Endothelial cell of umbilical vein (primary cell): ENCODE results near the gene YARS1. TPM values are rescaled to one million over a fixed set of nuclear protein-coding genes. Genes with fewer than 3 reads are reported as not detected.

Source experiments
- BruUV-seq: library from RNA; stranded (reverse); fragments of 400-500 nt; replicated peaks from 2 replicates; lab custom pipeline; 2021; lab: Mats Ljungman, UMichigan
- CTCF ChIA-PET: fragments of 300-600, 350-600 bp; sonication (Branson Sonifier 250); formaldehyde crosslinking; loops from one replicate; lab custom pipeline; 2021; ENCODE audit warnings: antibody characterized with exemption, inconsistent platforms; lab: Charles Lee
- POLR2A ChIA-PET: fragments of 300-600, 350-600 bp; sonication (Branson Sonifier 250); formaldehyde crosslinking; loops from one replicate; lab custom pipeline; 2021; ENCODE audit warnings: antibody characterized with exemption, inconsistent platforms; lab: Charles Lee
- DNase-seq: peaks from one replicate; pipeline ENCODE4 v3.0.0-alpha.2; 2011; ENCODE audit warnings: low read depth, low spot score
- FAIRE-seq: peaks from 2 replicates; lab custom pipeline; 2011; peaks lifted over from hg19 to GRCh38; lab: Jason Lieb, UNC
- H2AFZ ChIP-seq: 2 replicates; pipeline ENCODE4 v1.6.0; 2012; ENCODE audit warnings: low read depth, low read length, control low read depth, inconsistent platforms
- H3K27ac ChIP-seq: 2 replicates; pipeline ENCODE4 v1.5.1; 2011; ENCODE audit warnings: low read depth, mild to moderate bottlenecking, control low read depth, low read length, moderate library complexity; ENCODE audit not compliant: insufficient read depth
- H3K27me3 ChIP-seq, 2 experiments: 2 replicates each; pipeline versions ENCODE4 v1.6.0 to v1.6.1; 2011; ENCODE audit warnings: low read length in 2 of 2, mixed read lengths in 1 of 2; ENCODE audit not compliant: control insufficient read depth in 2 of 2, insufficient read depth in 2 of 2
- H3K36me3 ChIP-seq, 2 experiments: 2 replicates in 1 of 2; 3 replicates in 1 of 2; pipeline ENCODE4 v1.5.1; 2011; ENCODE audit warnings: low read length in 2 of 2, mild to moderate bottlenecking in 1 of 2, moderate library complexity in 1 of 2; ENCODE audit not compliant: control insufficient read depth in 2 of 2, insufficient read depth in 2 of 2; ENCODE audit errors: extremely low read depth in 1 of 2
- H3K4me1 ChIP-seq: 3 replicates; pipeline ENCODE4 v1.5.1; 2011; ENCODE audit warnings: mild to moderate bottlenecking, low read length; ENCODE audit not compliant: control insufficient read depth, insufficient read depth; ENCODE audit errors: extremely low read depth
- H3K4me2 ChIP-seq: 2 replicates; pipeline ENCODE4 v1.6.1; 2011; ENCODE audit warnings: low read length, control low read depth, mixed read lengths; ENCODE audit not compliant: insufficient read depth
- H3K4me3 ChIP-seq, 3 experiments: fragments of 200-600 bp in 1 of 3; sonication (generic), shearing (Covaris generic) in 1 of 3; replicated peaks in 1 of 3; 2 replicates each; pipeline ENCODE4 v1.5.1; 2011 to 2016; ENCODE audit warnings: control low read depth in 3 of 3, low read length in 3 of 3, mild to moderate bottlenecking in 2 of 3, inconsistent platforms in 1 of 3, low read depth in 1 of 3, moderate library complexity in 1 of 3; ENCODE audit not compliant: insufficient read depth in 1 of 3
- H3K79me2 ChIP-seq: 2 replicates; pipeline ENCODE4 v1.6.0; 2012; ENCODE audit warnings: low read length, inconsistent platforms; ENCODE audit not compliant: control insufficient read depth, insufficient read depth
- H3K9ac ChIP-seq: replicated peaks from 2 replicates; pipeline ENCODE3; 2011; ENCODE audit warnings: low read length, control low read depth; ENCODE audit not compliant: insufficient read depth; ENCODE audit errors: extremely low read depth
- H3K9me1 ChIP-seq: replicated peaks from 3 replicates; pipeline ENCODE4 v1.6.0; 2011; ENCODE audit warnings: mild to moderate bottlenecking, low read length; ENCODE audit not compliant: control insufficient read depth, insufficient read depth; ENCODE audit errors: extremely low read depth
- H3K9me3 ChIP-seq: replicated peaks from 2 replicates; pipeline ENCODE4 v1.5.1; 2012; ENCODE audit warnings: low read length, inconsistent platforms; ENCODE audit not compliant: control insufficient read depth, insufficient read depth
- H4K20me1 ChIP-seq: replicated peaks from 2 replicates; pipeline ENCODE3; 2011; ENCODE audit warnings: mild to moderate bottlenecking, low read length; ENCODE audit not compliant: control insufficient read depth, insufficient read depth; ENCODE audit errors: extremely low read depth
- EZH2 ChIP-seq: IDR thresholded peaks from 2 replicates; pipeline ENCODE4 v1.6.1; 2012; ENCODE audit warnings: borderline replicate concordance, low read depth, mild to moderate bottlenecking, moderate library complexity, low read length, inconsistent platforms; ENCODE audit not compliant: severe bottlenecking
- FOS ChIP-seq: IDR thresholded peaks from 2 replicates; pipeline ENCODE4 v1.6.1; 2011; ENCODE audit warnings: mild to moderate bottlenecking, low read length, moderate library complexity, borderline replicate concordance; ENCODE audit not compliant: insufficient read depth
- GATA2 ChIP-seq: IDR thresholded peaks from 2 replicates; pipeline ENCODE4 v1.7.0; 2011; ENCODE audit warnings: low read depth, mild to moderate bottlenecking, moderate library complexity, mixed read lengths, low read length; ENCODE audit not compliant: insufficient read length, insufficient read depth
- JUN ChIP-seq: IDR thresholded peaks from 2 replicates; pipeline ENCODE4 v1.6.1; 2011; ENCODE audit warnings: borderline replicate concordance, low read depth; ENCODE audit not compliant: insufficient read length, insufficient read depth
- MYC ChIP-seq: IDR thresholded peaks from one replicate; pipeline ENCODE4 v1.6.1; 2011; ENCODE audit warnings: mild to moderate bottlenecking, low read depth, low read length
- POLR2A ChIP-seq: IDR thresholded peaks from 2 replicates; pipeline ENCODE4 v1.6.1; 2012; ENCODE audit warnings: low read depth, mild to moderate bottlenecking, control low read depth, low read length
- POLR2AphosphoS5 ChIP-seq: IDR thresholded peaks from 2 replicates; pipeline ENCODE4 v1.6.1; 2012; ENCODE audit warnings: low read depth, mild to moderate bottlenecking, control low read depth, low read length, moderate library complexity; ENCODE audit not compliant: insufficient read depth
- dilution Hi-C: fragments of 300-500 bp; cut with MboI; formaldehyde crosslinking; loops from one replicate; pipeline ENCODE4 v1.15.0; 2019; ENCODE audit warnings: low sequenced_read_pairs; ENCODE audit not compliant: extremely low pct_ligation_motif_present
- intact Hi-C: fragments of 100-400 bp; cut with micrococcal nuclease; formaldehyde crosslinking; loops from one replicate; pipeline ENCODE4 v1.10.0; 2022
- polyA plus RNA-seq, 4 experiments: library from polyadenylated mRNA; depleted of rRNA in 3 of 4; stranded (reverse) in 3 of 4; unstranded in 1 of 4; fragments of >200 nt; gene quantifications; 2 replicates each; pipeline versions ENCODE4 v1.2.1 to v1.2.3, GENCODE V29; 2011 to 2012; ENCODE audit warnings: missing spikeins in 1 of 4
- total RNA-seq: library from RNA; stranded (reverse); gene quantifications from 2 replicates; pipeline ENCODE4 v1.2.3, GENCODE V29; 2021
- TF ChIP-seq, protein P1 (sequence below): IDR thresholded peaks from 2 replicates; pipeline ENCODE4 v1.6.1; 2011; ENCODE audit not compliant: insufficient read depth, insufficient read length
- TF ChIP-seq, protein P2 (sequence below), 2 donors: IDR thresholded peaks; 1 replicate in 1 of 2; 2 replicates in 1 of 2; pipeline ENCODE4 v1.5.1; 2011; ENCODE audit warnings: low read length in 2 of 2, mild to moderate bottlenecking in 2 of 2, moderate library complexity in 2 of 2, control low read depth in 1 of 2, inconsistent platforms in 1 of 2, low read depth in 1 of 2; ENCODE audit not compliant: insufficient read depth in 1 of 2; ENCODE audit errors: extremely low read depth in 1 of 2

The YARS1 gene
- total and polyA plus RNA-seq, 2 donors (not counting 3 experiments of a cell fraction or from before 2014, with no cell fraction given), result 38.2 to 144 TPM

DNA sequence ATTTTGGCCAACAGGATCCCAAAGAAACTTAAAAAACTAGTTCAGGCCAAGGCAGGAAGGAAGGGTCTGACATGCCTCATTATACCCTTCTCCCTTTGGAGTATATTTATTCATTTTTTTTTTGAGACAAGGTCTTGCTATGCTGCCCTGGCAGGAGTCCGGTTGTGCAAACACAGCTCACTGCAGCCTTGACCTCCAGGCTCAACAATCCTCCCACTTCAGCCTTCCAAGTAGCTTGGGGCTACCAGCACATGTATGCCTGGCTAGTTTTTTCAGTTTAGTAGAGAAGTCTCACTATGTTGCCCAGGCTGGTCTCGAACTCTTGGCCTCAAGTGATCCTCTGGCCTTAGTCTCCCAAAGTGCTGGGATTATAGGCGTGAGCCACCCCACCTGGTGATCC lies 5.2 kb downstream of the YARS1 start:
- intact Hi-C loops, result no loop called here
- FAIRE-seq (no peak), DNase-seq (no peak)
- ChIA-PET CTCF (no interaction called here), POLR2A (no interaction called here)
- Histone ChIP-seq H3K4me1 (peaks cover 18% of the 10 kb centered on the region), H4K20me1 (peaks cover 3% of the 10 kb centered on the region), H3K4me3 (no peak overlapping the region), H2AFZ (no peak overlapping the region), H3K27me3 (no peaks in the 10 kb centered on the region), H3K79me2 (peaks cover 79% of the 10 kb centered on the region), H3K9ac (no peak overlapping the region), H3K9me3 (no peaks in the 10 kb centered on the region), H3K9me1 (no peaks in the 10 kb centered on the region), H3K4me2 (no peak overlapping the region), H3K27ac (no peak overlapping the region), H3K36me3 (peaks cover 5 to 6% of the 10 kb centered on the region in 2 experiments)
- dilution Hi-C loops, result no loop called here
- BruUV-seq, result no TSS peak
- TF ChIP-seq, protein P1, sequence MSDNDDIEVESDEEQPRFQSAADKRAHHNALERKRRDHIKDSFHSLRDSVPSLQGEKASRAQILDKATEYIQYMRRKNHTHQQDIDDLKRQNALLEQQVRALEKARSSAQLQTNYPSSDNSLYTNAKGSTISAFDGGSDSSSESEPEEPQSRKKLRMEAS, result no peak
- TF ChIP-seq EZH2, result no peak
- TF ChIP-seq, protein P2, sequence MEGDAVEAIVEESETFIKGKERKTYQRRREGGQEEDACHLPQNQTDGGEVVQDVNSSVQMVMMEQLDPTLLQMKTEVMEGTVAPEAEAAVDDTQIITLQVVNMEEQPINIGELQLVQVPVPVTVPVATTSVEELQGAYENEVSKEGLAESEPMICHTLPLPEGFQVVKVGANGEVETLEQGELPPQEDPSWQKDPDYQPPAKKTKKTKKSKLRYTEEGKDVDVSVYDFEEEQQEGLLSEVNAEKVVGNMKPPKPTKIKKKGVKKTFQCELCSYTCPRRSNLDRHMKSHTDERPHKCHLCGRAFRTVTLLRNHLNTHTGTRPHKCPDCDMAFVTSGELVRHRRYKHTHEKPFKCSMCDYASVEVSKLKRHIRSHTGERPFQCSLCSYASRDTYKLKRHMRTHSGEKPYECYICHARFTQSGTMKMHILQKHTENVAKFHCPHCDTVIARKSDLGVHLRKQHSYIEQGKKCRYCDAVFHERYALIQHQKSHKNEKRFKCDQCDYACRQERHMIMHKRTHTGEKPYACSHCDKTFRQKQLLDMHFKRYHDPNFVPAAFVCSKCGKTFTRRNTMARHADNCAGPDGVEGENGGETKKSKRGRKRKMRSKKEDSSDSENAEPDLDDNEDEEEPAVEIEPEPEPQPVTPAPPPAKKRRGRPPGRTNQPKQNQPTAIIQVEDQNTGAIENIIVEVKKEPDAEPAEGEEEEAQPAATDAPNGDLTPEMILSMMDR (IDR thresholded peaks at IDR 0.05; ENCODE audit: extremely low read depth in 1 of 2, insufficient read depth in 1 of 2, low read depth in 1 of 2, low read length in 2 of 2), result no peak
- TF ChIP-seq FOS, result no peak
- no peak for TF ChIP-seq JUN
- TF ChIP-seq GATA2, result no peak
- no peak for TF ChIP-seq POLR2A
- TF ChIP-seq POLR2AphosphoS5, result no peak
- TF ChIP-seq MYC, result no peak
